ENCODE results near the gene RLIM.
"Not testable (repeated sequence)": the region's sequence is repeated elsewhere in the genome, so short reads cannot be mapped to it uniquely, and the experiment has no call there.

Gene RLIM

GRCh38 chrX:74614093-74614909, at the start of gene RLIM:
Gene RLIM (minus strand): TSS chrX:74614624. CDS start chrX:74595977, 18,647 bp downstream.
- peak; percentile 93 for DNase-seq (ENCODE audit: low spot score)

- no peak for DNase-seq (ENCODE audit: low spot score)
Measured at GRCh38 chrX:74656079-74656745, 41.8 kb upstream of the RLIM start.

GRCh38 chrX:74654953-74655352, 40.5 kb upstream of the RLIM start:
- not testable (repeated sequence) for DNase-seq (ENCODE audit: low spot score)

- DNase-seq (ENCODE audit: low spot score) = no peak
Measured at GRCh38 chrX:74636749-74637314, 22.4 kb upstream of the RLIM start.

GRCh38 chrX:74613370-74614092, 893 bp downstream of the RLIM start:
- peak; percentile 1 for DNase-seq (ENCODE audit: low spot score)

- DNase-seq (ENCODE audit: low spot score) = no peak
Measured at GRCh38 chrX:74606799-74607198, 7.6 kb downstream of the RLIM start.

GRCh38 chrX:74606342-74606741, 8.1 kb downstream of the RLIM start:
- DNase-seq (ENCODE audit: low spot score) = no peak

- no peak for DNase-seq (ENCODE audit: low spot score)
Measured at GRCh38 chrX:74603040-74603439, 11.4 kb downstream of the RLIM start.

GRCh38 chrX:74602142-74602541, 12.3 kb downstream of the RLIM start:
- DNase-seq (ENCODE audit: low spot score) = no peak

GRCh38 chrX:74593593-74593992, 20.8 kb downstream of the RLIM start:
- DNase-seq (ENCODE audit: low spot score) = no peak

- DNase-seq (ENCODE audit: low spot score) = no peak
Measured at GRCh38 chrX:74585766-74586165, 28.7 kb downstream of the RLIM start.

GRCh38 chrX:74579597-74580198, 34.7 kb downstream of the RLIM start:
- no peak for DNase-seq (ENCODE audit: low spot score)

- DNase-seq (ENCODE audit: low spot score) = no peak
Measured at GRCh38 chrX:74578137-74578536, 36.3 kb downstream of the RLIM start.

GRCh38 chrX:74557378-74557777, 57.0 kb downstream of the RLIM start:
- no peak for DNase-seq (ENCODE audit: low spot score)

- DNase-seq (ENCODE audit: low spot score) = no peak
Measured at GRCh38 chrX:74551934-74552333, 62.5 kb downstream of the RLIM start.

- peak; percentile 82 for DNase-seq (ENCODE audit: low spot score)
Measured at GRCh38 chrX:74550295-74550802, 64.1 kb downstream of the RLIM start.

GRCh38 chrX:74546984-74547383, 67.4 kb downstream of the RLIM start:
- no peak for DNase-seq (ENCODE audit: low spot score)

- no peak for DNase-seq (ENCODE audit: low spot score)
Measured at GRCh38 chrX:74545880-74546523, 68.4 kb downstream of the RLIM start.

- no peak for DNase-seq (ENCODE audit: low spot score)
Measured at GRCh38 chrX:74540635-74541249, 73.7 kb downstream of the RLIM start.

GRCh38 chrX:74536832-74537371, 77.5 kb downstream of the RLIM start:
- DNase-seq (ENCODE audit: low spot score) = no peak

Measured in CD4-positive, alpha-beta T cell treated with Interleukin-2 at 100 ng/mL for 4 hours (primary cell).